Stimulated activated CD8-positive, alpha-beta memory T cell treated with anti-CD3 and anti-CD28 coated beads, Interleukin-15, amount 100 ng/mL, for 4 hours (primary cell): Measurements from ENCODE around the gene HPGD.

Experiments
- DNase-seq, 2 donors: peaks; one replicate each; pipeline ENCODE4 v3.0.0-alpha.2; 2020; ENCODE audit warnings: low read depth in 2 of 2

The HPGD gene

DNA sequence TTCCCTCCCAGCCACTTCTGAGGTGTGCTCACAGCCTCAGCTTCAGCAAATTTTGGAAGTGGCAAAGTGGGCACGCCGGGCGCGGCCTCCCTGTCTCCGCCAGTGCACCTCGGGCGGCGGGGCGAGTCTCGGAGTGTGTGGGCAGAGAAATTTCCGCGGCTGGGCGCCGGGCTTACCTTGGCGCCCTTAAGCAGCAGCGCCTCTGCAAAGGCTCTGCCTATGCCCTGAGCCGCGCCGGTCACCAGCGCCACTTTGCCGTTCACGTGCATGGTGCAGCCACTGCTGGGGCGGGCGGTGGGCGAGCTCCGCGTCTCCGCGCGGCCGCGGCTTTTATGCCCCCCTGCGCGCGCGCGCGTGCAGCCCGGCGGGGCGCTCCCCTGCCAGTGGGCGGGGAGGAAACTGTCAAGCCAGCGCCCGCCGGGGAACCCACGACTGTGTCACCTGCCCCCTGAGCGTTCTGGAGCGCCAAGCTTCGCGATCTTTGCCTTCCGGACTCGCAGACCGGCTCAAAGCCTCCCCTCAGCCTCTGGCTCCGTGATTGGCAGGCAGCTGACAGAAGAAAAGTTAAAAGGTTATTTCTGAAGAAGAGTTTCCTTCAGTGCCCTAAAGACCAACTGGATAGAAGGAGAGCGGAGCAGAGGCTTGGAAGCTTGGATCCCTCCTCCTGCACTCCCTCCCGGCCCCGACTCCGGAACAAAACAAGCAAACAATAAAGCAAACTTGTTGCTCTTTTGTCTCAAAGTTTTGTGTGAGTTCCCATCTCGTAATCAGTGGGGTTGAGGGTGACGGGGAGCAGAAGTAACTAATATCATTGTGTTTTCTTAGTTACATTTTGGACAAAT is at the start of gene HPGD:
Gene HPGD (minus strand): TSS at position 306 of the 842 bp plus-strand sequence. CDS start 37 bp downstream, at position 269.
- peak; percentile 18 to 45 for DNase-seq

DNA sequence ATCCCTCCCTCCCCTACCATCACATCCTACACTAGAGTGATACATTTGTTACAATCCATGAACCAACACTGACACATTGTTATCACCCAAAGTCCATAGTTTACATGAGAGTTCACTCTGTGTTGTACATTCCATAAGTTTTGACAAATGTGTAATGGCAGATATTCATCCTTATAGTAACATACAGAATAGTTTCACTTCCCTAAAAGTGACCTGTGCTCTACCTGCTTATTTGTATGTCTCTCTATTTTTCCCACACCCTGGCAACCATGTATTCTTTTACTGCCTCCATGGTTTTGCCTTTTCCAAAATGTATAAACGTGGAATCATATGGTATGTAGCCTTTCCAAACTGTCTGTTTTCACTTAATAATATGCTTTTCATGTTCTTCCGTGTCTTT is 42.2 kb upstream of the HPGD start:
- no peak for DNase-seq

DNA sequence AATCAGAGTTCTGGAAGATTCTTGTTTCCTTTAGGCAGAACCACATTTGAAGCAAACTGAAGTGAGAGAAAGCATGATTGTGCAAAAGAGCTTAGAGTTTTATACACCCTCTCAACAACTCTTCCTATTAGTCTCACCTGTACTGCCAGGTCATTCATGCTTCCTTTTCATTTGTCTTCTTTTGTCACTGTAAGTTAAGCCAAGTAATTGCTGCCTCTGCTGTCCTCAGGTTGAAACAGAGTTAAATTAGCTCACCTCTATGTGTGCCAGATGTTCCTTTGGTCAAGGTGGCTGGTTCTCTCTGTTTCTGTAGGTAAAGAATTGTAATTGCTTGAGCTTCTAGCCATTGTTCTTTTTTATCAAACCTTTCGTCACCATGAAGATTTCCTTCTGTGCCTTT is 41.1 kb upstream of the HPGD start:
- no peak for DNase-seq

DNA sequence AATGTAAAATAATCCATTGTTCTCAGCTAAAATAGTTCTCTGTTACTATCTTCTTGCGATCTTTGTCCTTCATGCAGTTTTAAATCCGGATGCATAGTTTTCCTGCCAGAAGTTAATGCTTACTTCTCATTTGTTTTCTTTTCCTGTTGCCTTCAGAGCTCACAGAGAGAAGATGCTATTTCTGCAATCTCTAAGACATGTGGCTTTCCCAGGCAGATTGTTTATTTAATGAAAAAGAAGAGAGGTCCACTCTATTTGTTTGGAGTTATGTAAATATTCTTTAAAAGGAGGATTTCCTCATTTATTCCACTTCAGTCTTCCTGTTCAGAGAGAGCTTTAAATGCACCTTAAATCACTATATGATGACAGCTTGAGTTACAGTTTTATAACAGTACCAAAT is 39.3 kb upstream of the HPGD start:
- no peak for DNase-seq

DNA sequence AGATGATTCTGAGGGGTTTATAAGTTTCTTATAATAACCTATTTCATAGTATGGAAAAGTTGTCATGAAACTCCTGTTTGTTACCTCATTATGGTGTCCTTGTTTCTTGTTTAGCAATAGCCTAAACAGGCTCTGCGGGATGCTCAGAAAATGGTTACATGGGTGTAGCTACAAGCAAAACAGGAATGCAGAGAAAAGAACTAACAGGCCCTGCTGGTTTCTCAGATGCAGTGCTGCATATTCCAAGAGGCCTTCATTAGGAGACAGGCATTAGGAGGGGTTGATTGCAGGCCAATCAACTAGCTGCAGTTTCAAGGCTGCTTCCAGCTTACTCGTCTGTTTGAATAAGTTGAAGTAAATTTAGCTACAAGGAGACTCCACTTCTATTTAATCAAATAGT is 37.6 kb upstream of the HPGD start:
- no peak for DNase-seq

DNA sequence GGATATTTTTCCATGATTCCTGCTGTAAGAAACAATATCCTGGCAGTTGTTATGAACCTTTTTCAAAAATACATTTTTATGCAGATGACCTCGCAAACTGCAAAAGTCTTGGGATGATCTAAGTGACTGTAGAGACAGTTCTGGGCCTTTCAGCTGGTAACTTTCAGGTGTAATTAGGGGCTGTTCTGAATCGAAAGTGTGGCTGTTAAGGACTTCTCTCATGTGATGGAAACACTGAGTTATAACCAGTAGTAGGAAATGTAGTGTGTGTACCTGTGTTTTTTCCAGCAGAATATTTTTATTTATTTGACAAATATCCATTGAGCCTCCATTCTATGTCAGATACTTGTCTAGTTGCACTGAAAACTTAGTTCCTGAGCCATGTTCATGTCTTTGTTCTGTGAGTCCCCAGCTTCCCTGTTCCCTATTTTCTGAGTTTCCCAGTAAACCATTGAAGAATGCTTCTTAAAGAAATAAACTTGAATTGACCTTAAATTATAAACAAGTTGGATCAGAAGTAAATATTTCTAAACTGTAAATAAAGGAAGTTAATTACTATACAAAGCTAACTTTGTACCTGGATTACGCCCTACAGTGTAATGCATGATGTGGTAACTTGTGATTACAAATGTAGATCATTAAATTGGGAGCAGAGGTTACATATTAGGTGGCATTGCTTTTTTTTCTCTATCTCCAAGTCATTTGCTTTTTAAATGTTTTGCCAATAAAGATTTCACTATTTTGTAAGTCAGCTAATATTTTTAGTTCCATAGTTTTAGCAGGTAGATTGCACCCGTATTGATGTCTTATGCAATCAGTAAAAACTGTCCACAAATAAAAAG is 33.7 kb upstream of the HPGD start:
- DNase-seq, result no peak

DNA sequence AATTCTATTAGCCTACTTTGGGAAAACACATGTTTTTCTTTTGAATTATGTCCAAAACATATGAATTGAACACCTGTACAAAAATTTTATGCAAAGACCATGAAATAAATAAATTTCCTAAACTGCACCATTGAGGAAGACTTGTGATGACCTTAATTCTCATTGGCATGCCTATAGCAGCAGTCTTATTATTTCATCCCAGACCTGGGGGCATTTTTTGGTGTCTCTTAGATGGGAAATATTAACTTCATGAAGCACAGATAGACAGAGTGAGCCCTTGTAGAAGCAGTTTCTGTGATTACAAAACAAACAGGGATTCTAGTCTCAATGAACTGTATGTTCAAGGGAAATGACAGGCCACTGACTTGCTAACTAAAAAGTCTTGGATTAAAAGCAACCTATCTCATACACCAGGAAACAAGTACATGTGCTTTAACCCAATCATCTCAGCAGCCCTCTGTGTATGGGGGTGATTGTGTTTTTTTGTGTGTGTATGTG is 32.0 kb upstream of the HPGD start:
- no peak for DNase-seq

DNA sequence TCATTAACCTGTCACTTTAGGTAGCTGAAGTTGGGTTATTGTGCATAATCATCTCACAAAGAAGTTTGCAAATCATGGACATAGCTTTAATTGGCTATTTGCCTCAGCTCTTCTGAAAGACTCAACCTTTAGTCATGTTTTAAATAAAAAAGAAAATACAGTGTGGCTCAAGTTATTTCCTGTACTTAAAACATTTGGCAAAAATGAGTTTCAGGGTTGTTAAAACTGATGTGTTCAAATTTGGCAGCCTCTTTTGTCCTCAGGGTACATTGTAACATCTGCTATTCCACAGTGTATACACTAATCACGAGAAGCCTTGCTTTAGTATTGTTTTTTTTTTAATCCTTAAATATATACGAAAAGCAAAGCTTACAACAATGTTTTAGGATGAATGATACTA is 31.5 kb upstream of the HPGD start:
- DNase-seq, result no peak

DNA sequence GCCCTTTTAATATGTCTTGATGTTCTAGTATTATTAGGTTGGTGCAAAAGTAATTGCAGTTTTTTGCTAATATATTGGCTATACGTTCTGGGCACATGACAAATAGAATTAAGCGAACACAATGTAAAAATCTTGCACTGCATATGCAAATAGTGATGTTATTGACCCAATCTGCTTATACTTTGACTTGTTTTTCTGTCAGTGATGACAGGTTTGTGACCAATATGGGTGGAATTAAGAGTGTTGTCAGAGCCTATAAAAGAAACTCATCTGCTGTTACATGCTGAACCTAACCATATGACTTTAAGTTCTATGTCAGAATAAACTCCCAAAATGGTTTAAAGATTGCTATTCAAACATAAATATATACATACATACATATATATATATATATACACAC is 30.7 kb upstream of the HPGD start:
- no peak for DNase-seq

DNA sequence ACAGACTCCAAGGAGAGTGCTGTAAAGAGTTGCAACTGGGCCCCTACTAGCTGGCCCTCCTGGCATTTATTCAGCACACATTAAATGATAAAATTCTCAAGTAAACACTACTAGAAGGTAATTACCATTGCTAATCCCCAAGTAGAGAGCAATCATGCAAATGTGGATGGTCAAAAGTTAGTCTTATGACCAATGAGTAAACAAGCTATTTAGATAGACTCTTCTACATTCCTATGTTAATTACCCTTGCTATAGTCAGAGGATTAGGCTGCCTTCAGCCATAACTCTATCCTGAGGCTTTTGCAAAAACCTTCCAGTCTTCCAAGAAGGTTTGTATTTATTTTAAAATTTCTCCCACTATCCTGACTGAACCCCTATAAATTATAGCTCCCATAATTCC is 28.3 kb upstream of the HPGD start:
- DNase-seq, result no peak

DNA sequence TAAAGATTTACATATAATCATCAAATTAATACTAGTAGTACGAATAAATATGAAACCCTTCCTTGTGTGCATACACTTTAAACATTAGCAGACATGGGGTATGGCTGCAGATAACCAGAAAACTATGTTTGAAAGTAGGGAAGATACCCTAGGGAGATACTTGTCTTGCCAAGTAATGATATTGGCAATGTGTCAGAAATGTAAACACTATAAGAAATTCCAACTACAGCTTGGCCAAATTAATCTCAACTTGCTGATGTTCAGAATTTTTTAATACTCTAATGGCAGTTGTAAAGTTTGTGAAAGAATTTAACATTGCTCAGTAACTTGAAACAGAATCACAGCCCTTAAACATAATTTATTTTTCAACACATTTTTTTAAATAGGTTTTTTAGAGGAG is 27.4 kb upstream of the HPGD start:
- no peak for DNase-seq

DNA sequence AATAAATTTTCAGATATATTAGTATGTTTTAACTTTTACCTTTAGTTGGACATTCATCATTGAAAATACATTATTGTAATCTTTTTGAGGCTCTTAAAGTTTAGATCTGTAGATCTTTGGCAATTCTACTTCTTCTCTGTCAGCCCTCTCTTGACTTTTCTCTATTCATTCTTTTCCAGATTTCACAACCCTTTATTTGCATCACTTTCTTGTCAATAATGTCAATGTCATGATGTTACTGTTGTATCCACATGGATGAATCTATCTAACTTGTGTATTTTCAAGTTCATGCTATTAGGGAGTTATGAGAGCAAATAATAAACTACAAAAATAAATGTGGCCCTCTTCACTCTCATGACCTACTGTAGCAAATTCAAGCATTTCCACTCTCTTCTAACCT is 23.0 kb upstream of the HPGD start:
- DNase-seq, result no peak

DNA sequence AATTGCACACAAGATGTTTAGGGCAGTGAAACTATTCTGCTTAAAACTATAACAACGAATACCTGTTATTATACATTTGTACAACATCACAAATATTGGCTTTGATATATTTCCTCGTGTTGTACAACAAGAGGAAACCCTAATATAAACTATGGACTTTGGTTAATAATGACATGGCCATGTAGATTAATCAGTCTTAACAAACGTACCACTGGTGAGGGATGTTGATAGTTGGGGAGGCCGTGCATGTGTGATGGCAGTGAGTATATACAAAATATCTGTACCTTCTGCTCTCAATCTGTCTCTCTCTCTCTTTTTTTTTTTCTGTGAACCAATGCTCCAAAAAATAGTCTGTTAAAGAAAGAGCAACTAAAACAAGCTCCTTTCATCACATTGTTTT is 22.2 kb upstream of the HPGD start:
- no peak for DNase-seq

DNA sequence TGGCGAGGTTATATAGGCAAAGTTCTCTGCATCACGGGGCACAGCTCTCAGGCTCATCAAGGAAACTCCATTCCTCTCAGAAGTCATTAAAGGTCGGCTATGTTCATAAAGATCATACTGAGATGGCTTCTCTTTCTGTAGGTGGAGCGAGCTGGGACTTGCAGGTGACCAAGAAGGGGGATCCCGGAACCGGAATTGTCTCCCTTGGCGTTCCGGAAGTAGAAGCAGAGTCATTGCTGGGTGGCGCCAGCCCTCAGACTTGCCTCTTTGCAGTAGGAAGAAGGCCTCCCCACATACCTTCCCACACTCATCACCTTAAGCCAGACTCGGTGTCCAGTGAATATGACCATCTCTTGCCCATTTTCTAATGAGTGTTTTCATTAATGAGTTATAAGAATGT is 17.9 kb upstream of the HPGD start:
- no peak for DNase-seq

DNA sequence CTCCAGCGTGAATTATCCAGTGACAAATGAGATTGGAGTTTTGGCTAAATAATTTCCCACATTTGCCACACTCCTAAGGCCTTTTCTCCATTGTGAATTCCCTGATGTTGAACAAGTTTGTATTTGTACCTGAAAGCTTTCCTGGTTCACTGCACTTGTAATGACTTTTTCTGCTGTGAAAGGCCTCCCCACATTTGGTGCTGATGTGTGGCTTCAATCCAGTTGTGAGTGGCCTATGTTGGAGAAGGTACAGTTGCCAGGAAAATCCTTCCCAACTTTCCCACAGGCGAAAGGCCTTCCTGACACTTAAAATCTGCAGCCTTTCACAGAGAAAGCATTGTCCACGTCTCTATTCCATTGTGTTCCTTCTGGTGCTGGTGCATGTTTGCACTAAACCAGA is 17.3 kb upstream of the HPGD start:
- DNase-seq, result no peak

DNA sequence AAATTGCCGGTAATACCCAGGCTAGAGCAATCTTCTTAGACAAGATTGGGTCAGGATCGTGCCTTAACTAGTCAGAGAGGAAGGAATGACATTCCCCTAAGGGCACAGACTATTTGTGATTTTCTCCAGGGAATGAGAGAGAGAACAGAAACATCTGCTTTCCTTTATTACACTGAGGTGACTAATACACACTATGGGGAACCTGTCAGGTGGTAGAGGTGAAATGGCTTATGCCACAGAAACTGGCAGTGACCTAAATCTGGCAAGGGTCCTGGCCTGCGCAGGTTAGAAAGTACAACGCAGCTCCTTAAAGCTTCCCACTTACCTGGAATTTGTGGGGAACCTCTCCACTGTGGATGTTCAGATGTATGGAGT is 16.6 kb upstream of the HPGD start:
- no peak for DNase-seq

DNA sequence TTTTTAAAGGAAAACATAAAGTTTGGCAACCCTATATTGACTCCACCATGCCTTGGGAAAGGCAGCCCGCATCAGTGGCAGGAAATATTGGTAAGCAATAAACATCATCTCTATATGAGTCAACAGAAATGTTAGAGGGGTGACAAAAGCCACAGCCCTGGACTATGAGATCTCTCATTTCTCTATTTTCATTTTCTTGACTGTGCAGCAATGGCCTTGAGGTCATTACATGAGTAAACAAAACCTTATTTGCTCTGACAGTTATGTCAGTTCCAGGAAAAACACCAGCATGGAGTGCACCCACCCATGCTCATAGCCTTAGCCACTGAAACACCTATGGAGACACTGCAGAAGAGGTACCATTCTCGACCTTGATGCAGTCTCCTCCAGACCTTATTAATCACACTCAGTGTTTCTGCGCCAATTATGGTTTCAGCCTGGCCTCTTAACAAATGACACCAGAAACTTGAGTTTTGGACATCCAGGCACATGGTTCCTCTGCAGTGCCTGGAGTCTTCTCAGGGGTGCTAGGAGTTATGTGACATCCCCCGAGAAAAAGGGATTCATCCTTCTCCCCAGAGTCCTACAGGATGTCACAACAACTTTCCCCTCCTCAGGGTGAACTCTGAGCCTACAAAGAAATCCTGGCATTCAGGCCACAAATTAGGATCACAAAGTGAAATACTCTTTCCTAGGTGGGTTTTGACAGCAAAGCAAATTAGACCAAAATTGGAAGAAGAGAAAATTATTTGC is 16.0 kb upstream of the HPGD start:
- DNase-seq, result no peak

DNA sequence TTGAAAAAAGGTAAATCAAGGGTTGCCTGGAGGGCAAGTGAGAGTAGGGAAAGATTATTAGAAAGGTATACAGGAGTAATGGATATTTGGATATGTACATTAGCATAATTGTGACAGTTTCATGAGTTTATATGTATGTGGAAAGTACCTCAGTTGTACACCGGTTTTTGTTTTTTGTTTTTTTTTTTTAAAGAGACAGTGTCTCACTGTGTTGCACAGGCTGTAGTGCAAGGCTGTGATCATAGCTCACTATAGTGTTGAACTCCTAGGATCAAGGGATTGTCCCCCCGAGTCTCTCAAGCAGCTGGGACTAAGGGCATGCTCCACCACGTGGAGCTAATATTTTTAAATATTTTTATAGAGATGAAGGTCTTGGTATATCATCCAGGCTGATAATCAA is 15.3 kb upstream of the HPGD start:
- no peak for DNase-seq

DNA sequence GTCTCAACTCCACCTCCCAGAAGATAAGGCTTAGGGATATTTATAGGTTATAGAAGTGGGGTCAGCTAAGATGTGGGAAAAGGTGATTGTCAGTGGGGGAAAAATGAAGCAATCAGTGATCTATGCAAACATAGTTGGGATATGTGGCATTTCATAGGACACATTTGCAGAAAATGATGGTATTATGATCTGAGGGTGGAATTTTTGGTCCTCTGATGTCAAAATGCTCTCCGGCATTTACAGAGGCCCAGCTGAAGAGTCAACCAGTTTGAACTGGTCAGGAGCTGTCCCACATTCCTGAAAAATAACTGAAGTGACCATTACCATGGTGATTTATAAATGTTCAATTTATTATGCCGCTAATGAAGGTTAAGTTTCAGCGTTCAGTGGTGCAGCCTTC is 12.2 kb upstream of the HPGD start:
- no peak for DNase-seq

DNA sequence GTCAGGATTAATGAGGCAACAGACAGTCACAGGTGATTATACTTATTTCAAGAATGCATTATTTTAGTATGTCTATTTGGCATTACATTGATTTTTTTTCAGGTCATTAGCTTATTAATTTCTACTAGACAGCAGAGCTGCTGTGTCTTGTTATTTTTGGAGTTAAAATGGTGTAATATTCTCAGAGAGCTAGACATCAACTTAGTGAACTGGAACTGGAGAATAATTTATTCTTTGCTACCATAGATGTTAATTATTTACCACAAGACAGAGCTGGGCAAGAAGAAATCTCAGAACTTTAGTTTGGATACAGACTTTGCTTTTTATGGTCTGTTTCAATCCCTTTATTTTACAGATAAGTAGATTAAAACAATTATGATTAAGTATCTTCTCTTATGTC is 10.2 kb upstream of the HPGD start:
- no peak for DNase-seq

DNA sequence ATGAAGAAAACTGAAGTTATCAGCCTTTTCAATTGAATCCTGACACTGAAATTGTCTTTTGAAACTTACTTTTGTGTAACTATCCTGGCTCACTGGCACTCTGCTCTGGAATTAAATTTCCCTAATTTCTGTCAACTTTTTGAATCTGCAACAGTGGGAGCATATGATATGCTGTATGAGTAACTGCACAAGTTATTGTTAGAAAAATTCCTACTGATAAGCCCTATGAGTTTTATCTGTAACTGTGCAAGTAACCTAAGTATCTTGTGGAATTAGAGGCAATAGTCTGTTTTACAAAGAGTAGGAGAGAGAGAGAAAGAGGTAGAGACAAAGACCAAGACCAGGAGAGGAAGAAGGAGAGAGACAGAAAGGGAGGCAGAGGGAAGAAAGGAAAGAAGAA is 9.2 kb upstream of the HPGD start:
- DNase-seq, result no peak

DNA sequence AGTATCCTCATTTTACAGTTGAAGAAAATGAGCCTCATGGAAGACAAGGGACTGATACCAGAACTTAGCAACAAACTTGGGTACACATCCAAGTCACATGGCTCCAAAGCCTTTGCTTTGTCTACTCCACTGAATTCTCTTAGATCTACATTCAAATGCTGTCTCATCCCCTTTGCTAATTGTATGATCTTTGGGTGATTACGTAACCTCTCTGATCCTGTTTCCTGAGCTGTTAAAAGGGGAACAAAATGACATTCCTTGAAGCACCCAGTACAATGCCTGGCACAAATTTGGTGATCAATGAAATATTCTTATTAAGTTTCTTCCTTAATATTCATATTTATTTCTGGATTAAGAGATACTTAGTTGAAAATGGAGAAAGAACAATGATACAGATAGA is 5.9 kb upstream of the HPGD start:
- DNase-seq, result no peak
